Stimulated activated CD4-positive, alpha-beta T cell treated with anti-CD3 and anti-CD28 coated beads, Interleukin-12 subunit alpha, Interleukin-12 subunit beta, amount 100 ng/mL, for 48 hours (primary cell): ENCODE measurements around the gene PISD.

Experiments used
- DNase-seq, 3 donors: peaks; one replicate each; pipeline ENCODE4 v3.0.0-alpha.2; 2020; ENCODE audit warnings: low read depth in 2 of 3, low spot score in 1 of 3

Gene PISD

GRCh38 chr22:31626427-31627150 is 35.4 kb downstream of the PISD start:
- DNase-seq = no peak

DNA sequence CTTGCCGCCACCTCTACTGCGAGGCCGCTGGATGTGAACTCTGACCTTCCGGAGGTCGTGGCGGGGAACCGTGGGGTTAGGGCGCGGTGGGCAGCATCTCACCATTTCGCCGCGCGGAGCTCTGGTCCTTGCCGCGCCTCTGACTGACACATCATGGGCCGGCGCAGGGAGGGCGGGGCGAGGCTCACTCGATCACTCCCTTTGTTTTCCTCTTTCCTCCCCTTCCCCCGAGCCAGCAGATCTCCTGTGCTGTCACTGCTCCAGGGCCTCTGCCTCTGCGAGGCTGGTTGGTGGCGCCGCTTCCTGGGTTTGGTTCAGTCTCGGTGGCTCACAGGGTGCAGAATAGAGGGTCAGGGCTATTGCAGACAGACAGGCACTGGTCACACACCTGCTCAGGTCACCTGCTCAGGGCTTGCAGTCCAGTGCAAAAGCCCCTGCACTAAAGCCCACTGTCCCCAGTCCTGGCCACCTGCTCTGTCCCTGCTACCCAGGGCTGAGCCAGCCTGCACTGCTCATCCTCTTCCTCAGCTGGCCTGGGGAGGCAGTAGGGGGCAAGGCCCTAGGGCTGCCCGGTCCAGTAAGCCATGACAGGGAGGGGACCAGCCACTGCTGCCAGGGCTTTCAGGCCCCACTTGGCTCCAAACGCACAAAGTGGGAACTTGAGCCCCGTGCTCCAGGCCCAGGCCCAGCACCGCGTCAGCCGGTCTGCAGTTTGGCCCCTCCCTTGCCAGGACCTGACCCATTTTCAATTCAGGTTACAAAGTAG is 36.2 kb downstream of the PISD start:
- no peak for DNase-seq

DNA sequence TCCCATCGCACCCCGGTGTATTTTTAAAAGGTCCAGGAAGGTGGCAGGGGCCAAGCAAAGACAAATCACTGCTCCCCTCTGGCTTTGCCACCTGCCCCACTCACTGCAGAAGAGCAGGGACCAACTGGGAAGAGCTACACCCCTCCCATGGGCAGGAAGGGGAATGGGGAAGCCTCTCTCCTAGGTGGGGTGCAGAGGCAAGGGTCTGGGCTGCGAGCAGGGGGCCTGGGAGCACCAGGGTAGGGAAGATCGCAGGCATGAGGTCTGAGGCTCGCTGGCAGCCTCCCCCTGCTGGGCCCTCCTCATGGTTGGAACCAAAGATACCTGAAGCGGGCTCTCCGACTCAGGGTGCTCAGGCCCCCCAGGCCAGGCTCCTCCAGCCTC is 36.8 kb downstream of the PISD start:
- no peak for DNase-seq

GRCh38 chr22:31623592-31624304 is 38.3 kb downstream of the PISD start:
- DNase-seq = no peak

- no peak for DNase-seq
These were observed 39.0 kb downstream of the PISD start for GRCh38 chr22:31622980-31623379.

GRCh38 chr22:31621507-31622124 is 40.4 kb downstream of the PISD start:
- no peak for DNase-seq

GRCh38 chr22:31620756-31621480 is 41.1 kb downstream of the PISD start:
- DNase-seq = no peak

- DNase-seq = no peak
These were observed 42.3 kb downstream of the PISD start for GRCh38 chr22:31619611-31620300.

DNA sequence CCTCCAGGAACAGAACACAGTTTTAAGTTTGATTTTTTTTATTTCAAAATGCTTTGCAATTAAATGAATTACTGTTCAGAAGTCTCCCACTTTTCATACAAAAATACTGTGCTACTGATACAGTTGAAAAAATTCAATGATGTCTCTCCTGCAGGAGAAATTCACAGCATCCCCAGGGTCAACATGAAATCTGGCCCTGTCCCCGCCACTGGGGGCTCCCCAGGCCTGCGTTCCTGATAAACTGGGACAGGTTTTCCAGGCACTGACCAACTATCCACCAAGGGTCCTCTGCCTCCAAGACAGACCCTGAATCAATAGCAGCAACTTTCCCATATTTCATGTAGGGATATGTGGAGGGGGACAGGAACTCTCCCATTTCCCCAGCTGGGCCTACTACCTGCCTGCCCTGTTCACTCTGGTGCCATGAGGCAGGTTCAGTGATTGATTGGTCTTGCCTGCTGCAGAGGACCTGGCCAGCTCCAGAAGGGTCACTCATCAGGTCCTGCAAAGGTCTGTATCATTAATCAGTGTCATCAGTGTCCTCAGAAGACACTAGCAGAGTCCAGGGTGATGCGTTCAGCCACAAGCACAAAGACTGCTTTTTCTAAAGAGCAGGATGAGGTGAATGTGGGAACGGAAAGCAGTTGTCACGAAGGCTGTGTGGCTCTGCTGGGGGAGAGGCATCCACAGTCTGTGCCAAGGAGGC is 43.4 kb downstream of the PISD start:
- DNase-seq = no peak

DNA sequence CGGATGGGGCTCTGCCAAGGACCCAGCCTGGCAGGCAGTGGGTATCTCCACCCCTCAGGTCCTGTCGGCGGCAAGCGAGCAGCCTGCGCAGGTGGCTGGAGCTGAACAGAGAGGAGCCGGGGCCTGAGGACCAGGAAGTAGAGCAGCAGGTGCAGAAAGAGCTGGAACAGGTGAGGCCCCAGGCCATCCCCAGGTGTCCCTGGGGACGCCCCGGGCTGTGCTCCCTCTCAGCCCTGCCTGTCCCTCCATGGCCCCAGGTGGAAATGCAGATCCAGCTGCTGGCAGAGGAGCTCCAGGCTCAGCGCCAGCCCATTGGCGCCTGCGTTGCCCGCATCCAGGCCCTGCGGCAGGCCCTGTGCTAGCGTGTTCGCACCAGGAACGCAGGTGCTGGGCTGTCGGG is 44.0 kb downstream of the PISD start:
- no peak for DNase-seq

- peak in 2 of 3 donors; percentile 29 to 40 for DNase-seq
These were observed 45.6 kb downstream of the PISD start for GRCh38 chr22:31616315-31616980.

- DNase-seq = no peak
These were observed 46.1 kb downstream of the PISD start for GRCh38 chr22:31615940-31616314.

DNA sequence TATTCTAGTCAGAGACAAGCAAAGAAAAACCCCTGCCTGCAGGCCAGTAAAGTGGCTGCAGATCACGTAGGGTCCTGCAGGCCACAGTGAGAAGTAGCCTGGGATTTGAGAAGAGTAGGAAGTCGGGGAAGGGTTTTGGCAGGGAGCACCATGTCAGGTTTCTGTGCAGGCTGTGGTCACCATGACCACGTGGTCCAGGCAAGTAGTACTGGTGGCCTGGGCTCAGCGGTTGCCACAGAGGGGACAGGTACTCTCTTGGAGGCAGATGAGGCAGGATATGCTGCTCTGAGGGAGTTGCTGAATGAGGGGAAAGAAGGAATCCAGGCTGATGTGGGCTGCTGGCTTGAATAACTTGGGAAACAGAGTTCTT is 46.5 kb downstream of the PISD start:
- no peak for DNase-seq

DNA sequence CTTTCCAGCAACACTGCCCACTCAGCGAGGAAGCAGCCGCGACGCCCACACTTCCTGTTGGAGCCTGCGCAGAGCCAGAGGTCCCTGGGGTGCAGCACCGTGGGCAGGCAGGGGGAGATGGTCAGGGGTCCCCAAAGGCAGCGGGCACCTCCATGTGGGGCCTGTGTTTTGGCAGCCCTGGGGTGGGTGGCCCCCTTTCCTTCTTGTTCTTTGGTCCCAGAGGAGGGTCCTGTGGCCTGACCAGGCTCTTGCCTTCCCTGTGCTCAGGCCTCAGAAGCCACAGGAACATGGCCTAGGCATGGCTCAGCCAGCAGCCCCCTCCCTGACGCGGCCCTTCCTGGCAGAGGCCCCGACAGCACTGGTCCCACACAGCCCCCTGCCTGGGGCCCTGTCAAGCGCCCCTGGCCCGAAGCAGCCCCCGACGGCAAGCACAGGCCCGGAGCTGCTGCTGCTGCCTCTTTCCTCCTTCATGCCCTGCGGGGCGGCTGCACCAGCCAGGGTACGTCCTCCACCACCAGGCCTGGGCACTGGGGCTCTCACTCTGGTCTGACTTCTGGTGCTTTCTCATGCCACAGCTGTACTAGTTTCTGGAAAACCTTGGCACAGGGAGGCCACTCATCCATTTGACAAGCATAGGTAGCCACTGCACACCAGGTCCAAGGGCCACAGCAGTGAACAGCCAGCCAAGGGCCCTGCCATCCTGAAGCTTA is 47.1 kb downstream of the PISD start:
- DNase-seq = no peak

GRCh38 chr22:31613904-31614296 is 48.1 kb downstream of the PISD start:
- DNase-seq = no peak

DNA sequence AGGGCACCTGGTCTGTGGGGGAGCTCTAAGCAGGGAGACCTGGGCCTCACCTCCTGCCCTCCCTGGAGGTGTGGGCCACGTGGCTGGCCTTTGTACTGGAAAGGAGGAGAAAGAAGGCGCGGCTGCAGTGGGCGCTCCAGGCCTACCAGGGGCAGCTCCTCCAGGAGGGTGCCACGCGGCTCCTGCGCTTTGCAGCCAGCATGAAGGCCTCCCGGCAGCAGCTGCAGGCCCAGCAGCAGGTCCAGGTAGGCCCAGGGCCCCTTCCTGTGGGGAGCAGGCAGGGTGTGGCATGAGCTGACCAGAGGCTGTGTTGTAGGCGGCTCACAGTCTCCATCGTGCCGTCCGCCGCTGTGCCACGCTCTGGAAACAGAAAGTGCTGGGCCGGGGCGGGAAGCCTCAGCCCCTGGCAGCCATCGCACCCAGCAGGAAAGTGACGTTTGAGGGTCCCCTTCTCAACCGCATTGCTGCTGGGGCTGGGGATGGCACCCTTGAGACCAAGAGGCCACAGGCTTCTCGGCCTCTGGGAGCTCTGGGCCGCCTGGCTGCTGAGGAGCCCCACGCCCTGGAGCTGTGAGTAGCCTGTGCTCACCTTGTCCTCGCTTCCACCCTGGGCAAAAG is 48.6 kb downstream of the PISD start:
- DNase-seq = no peak

- DNase-seq = no peak
These were observed 49.1 kb downstream of the PISD start for GRCh38 chr22:31612891-31613285.

DNA sequence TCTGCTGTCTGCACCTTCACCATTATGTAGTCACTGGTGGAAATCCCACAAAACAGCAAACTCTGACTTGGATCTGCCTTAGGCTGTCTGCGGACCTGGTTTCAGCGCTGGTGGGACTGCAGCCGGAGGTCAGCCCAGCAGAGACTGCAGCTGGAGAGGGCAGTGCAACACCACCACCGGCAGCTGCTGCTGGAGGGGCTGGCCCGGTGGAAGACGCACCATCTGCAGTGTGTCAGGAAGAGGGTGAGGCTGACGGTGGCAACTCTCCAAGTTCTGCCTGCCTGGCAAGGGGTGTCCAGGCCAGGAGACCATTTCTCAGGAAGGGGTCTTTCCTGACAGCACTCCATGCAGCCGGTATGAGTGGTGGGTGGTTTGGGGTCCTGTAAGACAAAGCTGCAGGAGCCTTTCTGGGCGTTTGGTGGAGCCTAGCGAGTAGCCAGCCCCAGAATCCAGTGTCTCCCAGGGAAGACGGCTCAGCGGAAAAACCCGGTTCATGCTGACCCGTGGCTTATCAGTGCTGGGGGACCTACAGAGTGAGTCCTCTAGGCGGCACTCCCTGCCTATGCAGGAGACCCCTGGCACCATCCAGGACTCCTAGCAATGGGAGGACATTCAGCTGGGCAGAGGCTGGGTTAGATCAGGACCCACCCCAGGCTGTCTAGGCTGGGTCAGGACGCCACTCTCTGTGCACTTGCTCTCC is 50.8 kb downstream of the PISD start:
- DNase-seq = no peak
